ENCODE data around the gene LPIN1.

Gene LPIN1

DNA sequence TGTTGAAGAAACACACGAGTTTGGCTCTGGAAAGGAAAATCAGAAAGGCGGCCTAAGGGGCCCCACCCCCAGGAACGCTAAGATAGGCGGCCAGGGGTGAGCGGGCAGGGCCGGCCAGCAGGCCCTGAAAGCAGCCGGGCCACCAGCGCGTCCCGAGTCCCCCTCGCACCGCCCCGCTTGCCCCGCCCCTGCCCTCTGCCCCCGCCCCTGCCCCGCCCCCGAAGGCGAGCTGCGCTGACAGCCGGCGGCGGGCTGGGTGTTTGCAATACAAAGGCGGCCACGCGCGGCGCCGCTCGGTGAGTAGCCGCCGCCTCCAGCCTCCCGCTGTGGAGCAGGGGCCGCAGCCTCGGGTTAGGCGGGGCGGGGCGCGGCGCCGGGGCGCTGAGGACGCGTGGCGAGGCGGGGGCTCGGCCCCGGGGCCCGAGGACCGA, at the start of gene LPIN1:
TSS of gene LPIN1 (plus strand) at position 257 of the 431 bp plus-strand sequence. CDS start 18,910 bp downstream, outside the sequence.
- peak; percentile 92 for DNase-seq

- DNase-seq, result no peak
Observed at GRCh38 chr2:11696736-11697102, 49.7 kb upstream of the LPIN1 start.

DNA sequence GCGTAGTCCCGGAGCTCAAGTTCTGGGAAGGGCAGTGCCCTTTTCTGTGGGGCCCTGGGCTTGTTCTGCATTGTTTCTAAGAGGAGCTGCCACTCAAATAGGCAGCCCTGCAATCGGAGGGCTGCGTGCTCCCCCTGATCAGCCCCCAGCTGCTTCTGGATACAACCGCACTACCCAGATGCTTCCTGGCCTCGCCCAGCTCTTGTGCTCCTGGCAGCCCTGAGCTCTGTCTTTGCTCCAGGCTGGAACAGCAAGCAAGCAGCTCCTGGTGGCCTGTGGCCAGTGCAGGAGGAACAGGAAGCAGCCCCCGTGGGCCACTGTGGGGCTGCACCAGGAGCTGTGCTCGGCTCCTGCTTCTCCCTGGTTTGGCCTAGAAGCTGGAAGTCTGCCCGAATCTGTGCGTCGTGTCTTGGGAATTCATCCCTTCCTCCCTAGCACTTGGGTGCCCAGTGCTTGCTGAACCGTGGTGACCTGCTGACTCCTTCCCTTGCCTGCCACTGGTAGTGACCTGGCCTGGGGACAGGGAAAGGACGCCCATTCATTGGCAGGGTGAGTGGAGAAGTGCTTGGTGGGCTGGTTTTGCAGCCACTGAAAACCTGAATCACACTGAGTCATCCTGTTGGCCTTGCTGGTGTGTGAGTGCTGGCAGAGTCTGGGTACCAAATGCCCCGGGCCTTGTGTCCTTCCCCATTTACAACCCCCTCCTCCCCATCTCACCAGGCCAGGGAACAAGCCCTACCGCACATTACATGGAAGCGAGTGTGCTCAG, 49.1 kb upstream of the LPIN1 start:
- no peak for DNase-seq

- DNase-seq, result no peak
Observed at GRCh38 chr2:11698009-11698922, 48.2 kb upstream of the LPIN1 start.

DNA sequence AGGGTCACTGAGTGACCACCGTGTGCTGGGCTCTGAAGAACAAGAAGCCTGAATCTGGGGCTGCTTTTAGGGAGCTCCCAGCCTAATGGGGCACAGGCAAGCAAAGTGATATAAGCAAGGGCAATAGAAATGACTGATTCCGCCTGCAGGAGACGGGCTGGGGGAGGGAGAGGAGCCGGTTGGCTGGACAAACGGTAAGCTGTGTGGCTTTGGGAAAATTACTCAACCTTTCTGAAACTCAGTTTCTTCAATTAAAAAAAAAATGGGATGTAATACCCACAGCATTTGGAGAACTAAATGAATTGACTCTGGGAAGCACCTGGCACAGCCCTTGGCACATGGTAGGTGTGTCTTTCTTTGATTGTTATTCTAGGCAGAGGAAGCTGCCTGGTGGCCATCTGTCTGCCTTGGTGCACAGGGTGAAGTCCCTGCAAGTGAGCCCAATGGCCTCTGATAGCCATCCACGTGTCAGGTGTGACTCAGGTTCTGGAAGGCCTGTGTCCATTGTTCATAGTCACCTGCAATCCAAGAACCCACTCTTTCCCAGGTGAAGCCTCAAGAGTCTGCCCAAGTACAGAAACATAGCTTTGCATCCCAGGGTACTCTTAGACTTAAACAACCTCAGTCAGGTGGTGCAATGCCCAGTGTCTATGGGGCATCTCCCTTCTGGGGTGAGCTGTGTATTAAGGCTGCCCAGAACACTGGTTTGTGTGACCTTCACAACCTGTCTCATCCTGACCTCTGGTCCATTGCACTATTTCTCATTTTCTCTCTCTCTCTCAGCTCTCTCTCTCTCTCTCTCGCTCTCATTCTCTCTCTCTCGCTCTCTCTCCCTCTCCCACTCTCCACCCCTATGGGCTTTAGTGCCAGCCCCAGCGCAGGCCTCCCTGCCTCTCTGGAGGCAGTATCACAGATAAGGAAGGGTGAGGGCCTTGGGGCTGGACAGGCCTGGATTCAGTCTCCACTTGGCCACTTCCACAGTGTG, 46.5 kb upstream of the LPIN1 start:
- no peak for DNase-seq

DNA sequence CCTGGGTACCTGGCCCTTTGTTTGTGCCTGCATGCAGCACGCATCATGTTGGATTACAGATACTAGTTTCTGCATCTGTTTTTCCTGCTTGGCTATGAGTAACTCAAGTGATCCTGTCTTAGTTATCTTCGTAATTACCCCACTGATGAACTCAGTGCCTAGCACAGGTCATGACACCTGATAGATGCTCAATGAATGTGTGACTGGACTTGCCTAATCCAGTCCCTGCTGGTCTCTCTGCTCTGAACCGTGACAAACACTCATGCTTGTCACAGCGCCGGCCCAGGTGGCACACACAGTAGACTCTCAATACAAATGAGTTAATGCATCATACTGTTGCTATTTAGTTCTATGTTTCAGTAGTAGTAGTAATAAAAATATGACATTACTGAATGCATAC, 45.2 kb upstream of the LPIN1 start:
- peak; percentile 43 for DNase-seq

DNA sequence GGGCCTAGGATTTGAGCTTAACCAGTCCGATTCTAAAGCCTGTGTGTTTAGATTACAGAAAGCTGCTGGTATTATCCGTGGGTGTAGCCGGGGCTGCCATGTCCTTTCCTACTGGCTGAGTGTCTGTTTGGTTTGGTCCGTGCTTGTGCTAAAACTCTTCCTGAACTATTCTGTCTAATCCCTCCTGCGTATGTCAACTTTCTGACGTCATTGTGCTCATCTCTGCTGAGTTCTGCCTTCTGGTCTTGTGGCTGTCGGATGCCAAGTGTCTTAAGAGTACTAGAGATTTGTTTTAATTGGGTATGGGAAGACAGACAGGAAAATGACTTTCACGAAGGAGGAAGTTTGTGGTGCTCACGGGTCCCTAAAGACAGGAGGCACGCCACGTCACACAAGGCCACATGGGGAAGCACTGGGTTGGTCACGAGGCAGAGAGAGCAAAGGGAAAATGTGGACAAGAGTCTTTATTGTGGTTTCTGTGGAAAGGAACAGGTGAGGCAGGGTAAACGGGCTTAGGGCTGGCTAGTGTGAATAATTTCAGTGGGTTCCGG, 44.6 kb upstream of the LPIN1 start:
- DNase-seq, result no peak

DNA sequence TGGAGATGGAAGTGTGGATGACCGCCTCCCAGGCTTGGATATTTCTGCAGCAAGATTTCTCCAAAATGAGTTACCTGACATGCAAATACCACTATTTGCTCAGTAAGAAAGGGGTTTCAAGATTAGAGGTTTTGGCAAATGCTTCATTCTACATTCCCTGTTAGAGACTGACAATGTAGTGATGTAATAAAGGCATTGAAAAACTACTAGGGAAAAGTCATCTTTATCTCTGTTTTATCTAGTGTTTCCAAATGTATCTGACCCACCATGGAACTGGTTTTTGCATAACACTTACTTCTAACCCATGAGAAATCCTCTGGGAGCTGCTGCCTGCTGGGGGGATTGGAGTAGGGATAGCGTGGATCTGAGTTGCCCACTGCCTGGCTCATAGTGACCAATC, 43.5 kb upstream of the LPIN1 start:
- DNase-seq, result no peak

DNA sequence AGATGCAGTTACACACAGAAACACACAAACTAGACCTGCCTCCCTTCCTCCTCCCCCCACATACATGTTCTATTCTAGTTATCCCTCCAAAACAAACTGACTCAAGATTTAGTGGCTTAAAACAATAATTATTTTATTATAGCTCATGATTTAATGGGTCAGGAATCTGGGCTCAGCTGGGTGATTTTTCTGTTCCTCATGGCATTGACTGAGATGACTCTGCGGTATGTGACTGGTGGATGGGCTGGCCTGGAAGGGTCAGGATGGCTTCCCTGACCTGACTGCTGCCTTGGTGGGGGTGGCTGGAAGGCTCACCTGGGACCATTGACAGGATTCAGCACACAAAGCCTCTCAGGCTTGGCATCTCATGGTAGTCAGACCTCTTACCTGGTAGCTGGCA, 42.7 kb upstream of the LPIN1 start:
- no peak for DNase-seq

DNA sequence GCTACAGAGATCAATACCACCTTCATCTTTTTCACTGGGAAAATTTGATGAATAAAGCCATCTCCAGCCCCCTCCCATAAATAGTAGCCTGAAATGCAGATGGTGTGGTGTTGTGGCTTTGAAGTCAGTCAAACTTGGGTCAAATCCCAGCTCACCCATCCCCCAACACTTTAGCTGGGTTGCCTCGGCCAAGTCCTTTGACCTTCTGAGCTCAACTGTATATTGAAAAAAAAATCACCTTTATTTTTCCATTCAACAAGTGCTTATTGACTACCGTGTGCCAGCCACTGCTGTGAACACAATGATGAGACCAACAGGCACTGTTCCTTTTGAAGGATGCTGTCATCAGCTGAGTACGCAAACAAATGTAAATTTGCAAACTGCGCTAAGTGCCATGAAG, 41.4 kb upstream of the LPIN1 start:
- peak; percentile 29 for DNase-seq

GRCh38 chr2:11705711-11706110, 40.7 kb upstream of the LPIN1 start:
- no peak for DNase-seq

- no peak for DNase-seq
Observed at GRCh38 chr2:11708106-11708505, 38.3 kb upstream of the LPIN1 start.

DNA sequence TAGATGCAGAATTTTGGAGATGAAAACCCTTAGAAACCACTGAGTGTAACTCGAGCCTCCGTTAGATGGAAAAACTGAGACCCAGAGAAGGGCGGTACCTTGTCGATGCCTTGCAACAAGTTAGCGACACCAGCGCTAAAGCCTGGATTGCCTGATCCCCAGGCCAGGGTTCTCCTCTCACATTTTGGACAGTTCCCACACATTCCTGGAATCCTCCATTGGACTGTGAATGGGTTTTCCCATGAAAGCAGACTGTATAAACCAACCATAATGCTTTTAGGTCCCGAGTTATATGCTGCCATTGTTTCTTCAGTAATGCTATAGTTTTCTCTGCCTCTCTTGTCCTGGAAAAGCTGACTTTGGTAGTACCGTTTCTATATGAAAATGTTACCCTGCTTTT, 37.1 kb upstream of the LPIN1 start:
- no peak for DNase-seq

- DNase-seq, result no peak
Observed at GRCh38 chr2:11710210-11710609, 36.2 kb upstream of the LPIN1 start.

GRCh38 chr2:11710632-11711353, 35.6 kb upstream of the LPIN1 start:
- DNase-seq, result no peak

DNA sequence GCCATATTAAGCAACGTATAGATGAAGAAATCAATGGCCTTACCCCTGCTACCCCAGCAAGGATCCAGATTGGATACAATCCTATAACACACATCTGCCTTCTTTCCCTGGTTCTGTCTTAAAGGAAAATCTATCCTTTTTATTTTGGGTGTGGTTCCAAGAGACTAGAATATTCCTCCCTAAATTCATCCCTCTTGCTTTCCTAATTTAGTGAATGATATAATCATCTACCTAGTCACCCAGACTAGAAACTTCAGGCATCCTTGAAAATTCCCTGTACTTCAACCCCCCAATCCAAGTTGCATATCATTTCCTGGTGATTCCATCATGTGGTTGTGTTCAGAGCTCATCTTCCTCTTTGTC, 35.1 kb upstream of the LPIN1 start:
- no peak for DNase-seq

DNA sequence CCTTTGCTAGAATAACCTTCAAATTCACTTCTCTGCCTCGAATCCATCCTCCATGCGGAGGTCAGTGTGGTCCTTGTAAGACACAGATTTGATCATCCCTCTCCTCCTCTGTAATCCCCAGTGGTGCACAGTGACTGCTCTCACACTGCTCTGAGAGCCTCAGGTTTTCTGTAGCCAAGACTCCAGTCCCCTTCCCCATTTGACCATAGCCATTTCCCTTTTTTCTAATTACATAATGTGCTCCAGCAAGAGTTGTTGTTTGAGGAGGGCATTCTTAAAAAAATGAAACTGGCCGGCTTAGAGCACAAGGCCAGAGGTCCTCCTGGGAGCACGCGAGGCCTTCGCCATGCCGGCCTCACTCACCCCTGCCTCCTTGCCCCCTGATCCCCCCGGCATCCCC, 34.7 kb upstream of the LPIN1 start:
- DNase-seq, result no peak

DNA sequence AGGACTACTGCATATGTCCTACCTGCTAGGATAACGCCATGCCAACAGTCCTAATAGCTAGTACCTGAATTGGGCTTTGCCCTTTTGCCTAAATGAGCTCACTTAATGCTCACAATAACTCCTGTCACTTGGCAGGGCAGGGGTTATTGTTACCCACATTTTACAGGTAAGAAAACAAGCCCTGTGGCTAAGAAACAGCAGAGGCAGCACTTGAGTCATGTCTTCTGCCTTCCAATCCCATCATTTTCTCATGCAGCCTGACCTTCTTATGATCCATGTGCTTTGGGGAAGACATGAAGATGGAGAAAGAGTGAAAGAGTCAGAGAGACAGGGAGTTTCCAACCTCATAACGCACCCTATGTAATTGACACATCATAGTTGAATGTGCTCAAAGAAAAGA, 33.6 kb upstream of the LPIN1 start:
- no peak for DNase-seq

GRCh38 chr2:11713815-11714214, 32.6 kb upstream of the LPIN1 start:
- DNase-seq, result no peak

DNA sequence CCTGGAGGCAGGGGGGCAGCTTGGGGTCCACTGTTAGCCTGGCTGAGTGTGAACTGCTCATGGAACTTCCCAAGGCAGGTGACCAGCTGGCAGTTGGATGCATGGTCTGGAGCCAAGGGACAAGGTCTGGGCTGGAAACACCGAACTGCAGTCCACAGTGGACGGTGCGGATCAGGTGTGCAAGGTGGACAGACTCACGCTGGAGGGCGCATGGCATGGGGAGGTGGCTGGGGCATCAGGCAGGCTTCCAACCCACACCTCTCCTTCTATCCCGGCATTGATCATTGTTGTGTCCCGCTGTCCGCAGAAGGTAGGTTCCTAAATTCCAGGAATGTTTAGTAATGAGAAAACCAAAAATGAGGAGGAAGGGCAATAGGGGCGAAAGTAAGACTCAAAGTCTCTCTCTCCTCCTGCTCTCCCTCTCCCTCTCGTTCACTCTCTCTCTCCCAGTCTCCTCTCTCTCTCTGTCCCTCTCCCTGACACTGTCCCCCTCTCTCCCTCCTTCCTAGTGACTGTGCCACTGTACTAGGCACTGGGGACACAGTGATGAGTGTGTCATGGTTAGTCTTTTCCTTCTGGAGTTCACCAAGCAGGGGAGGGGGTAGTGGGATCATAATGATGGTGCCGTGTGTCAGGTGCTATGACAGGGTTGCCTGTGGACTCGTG, 30.3 kb upstream of the LPIN1 start:
- DNase-seq, result no peak

- no peak for DNase-seq
Observed at GRCh38 chr2:11716689-11717321, 29.6 kb upstream of the LPIN1 start.

All from NCI-H510A (cell line).